Hematopoietic multipotent progenitor cell treated with erythropoietin and hydrocortisone succinate and interleukin-3 and kit ligand, for 6 days (in vitro differentiated cells): ENCODE results near the gene RBMS2.

ENCODE experiments used
- DNase-seq: peaks from one replicate; pipeline ENCODE4 v3.0.0-alpha.2; 2015

The RBMS2 gene

DNA sequence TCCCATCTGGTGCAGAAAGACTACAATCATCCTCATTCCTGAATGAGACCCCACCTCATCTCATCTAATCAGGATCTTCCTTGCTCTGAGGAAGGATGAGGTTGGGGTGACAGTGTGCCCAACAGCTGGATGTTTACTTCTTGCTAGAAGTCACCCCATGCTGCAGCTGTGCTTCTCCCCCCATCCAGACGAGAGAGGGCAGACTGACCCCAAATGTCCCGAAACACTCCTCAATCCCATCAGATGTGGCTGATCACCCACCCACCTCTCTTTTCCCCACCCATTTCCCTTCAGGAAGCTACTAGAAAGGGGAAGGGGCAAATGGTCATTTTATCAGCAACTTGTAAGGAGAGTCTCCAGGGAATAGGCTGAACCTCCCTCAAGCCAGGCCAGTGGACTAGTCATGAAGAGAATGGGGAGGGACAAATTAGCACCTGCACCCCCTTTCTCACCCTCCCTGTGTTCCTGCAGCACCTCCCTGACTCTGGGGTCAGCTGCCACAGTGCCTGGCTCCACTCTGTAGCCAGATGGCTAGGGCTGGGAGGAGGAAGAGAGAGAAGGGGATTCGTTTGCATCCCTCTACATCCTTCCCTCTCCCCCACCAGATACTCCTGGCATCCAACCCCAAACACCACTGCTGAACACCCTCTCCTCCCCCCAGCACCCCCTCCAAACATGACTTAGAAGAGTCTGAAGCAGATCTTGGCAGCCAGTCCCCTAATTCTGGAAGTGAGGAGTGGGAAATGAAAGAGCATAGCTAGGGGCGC, 111.3 kb downstream of the RBMS2 start:
- no peak for DNase-seq

DNA sequence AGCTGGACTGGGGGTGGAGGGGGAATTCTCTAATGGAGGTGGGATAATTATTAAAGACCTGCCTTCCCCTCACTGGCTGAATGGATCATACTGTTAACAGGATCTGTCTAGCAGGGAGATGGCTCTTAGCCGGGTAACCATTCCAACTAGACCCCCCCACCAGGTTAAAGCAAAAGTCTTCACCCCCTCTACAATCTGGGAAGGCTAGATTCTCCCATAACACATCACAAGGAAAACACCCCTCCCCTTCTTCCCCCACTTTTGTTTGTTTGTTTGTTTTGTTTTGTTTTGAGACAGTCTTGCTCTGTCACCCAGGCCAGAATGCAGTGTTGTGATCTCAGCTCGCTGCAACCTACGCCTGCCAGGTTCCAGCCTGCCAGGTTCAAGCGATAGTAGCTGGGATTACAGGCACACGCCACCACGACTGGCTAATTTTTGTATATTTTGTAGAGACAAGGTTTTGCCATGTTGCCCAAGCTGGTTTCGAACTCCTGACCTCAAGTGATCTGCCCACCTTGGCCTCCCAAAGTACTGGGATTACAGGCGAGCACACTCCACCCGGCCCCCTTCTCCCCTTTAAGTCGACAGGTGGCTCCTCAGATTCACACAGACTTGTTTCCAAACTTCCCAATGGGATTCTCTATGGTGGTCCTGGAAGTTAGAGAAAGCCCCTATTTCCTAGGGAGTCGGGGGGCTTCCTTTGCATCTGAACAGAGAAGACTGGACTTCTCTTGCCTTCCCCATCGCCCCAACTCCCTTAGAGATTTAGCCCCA, 112.0 kb downstream of the RBMS2 start:
- DNase-seq: no peak

DNA sequence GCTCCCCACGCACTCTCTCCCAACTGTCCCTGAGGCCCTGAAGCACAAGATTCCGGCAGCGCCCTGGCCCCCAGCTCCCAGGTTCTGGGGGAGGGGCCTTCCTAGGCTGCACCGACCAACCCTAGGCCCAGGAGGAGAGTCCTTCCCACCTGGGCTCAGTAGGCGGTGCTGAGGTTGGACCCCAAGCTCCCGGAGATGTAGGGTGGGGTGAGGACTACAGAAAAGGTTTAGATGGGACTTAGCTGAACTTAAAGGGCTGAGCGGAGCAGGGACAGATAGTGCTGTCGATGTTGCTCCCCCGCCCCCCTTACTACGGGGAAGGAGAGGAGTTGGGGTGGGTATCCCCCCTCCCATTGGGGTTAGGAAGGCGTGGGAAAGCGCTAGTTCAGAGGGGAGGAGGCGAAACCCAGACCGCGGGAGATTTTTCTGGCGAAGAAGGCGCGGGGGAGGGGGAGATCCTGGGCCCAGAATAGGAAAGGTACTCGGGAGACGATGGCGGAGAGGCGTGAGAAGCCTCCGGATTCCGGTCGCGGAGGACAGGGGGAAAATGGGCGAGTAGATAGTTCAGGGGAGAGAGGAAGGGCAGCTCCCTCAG, 112.7 kb downstream of the RBMS2 start:
- peak; percentile 55 for DNase-seq

DNA sequence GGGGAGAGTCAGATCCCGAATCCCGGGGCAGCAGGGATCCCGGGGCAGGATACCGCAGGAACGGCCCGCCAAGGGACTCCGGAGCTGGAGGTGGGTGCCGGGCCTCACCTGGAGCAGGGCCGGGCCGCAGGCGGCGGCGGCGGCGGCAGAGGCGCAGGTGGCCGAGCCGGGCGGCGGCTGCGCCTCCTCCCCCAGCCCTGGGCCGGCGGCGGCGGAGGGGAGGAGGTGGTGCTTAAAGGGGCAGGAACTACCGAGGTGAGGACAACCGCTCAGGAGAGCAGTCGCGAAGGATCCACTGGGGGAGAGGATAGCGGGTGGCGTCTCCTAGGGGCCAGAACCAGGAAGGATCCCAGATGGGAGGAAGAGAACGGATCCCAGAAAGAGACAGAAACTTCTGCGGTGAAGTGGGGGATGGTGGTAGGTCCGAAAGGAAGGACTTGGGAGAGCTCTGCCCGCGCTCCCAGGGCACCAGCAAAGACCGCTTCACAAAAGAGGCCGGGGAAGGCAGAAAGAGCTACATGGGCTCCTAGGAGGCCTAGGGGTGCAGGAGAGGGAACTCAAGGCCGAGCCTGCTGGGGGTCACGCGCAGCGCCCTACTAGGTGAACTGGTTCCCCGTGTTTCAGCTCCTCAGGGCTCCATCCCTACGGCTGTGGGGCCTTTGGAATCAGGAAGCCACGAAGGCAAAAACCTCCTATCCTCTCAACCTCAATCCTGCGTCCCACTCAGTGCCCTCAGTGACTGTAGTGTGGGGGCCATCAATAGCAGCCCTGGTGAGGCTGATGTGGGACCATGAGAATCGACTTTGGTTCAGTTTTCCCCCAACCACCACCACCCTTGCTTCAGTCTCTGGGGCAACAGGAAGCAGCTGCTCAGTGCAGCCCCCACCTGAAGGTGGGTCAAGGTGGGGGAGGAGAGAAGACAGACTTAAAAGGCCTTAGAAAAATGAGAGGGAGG, 113.5 kb downstream of the RBMS2 start:
- peak; percentile 86 for DNase-seq

DNA sequence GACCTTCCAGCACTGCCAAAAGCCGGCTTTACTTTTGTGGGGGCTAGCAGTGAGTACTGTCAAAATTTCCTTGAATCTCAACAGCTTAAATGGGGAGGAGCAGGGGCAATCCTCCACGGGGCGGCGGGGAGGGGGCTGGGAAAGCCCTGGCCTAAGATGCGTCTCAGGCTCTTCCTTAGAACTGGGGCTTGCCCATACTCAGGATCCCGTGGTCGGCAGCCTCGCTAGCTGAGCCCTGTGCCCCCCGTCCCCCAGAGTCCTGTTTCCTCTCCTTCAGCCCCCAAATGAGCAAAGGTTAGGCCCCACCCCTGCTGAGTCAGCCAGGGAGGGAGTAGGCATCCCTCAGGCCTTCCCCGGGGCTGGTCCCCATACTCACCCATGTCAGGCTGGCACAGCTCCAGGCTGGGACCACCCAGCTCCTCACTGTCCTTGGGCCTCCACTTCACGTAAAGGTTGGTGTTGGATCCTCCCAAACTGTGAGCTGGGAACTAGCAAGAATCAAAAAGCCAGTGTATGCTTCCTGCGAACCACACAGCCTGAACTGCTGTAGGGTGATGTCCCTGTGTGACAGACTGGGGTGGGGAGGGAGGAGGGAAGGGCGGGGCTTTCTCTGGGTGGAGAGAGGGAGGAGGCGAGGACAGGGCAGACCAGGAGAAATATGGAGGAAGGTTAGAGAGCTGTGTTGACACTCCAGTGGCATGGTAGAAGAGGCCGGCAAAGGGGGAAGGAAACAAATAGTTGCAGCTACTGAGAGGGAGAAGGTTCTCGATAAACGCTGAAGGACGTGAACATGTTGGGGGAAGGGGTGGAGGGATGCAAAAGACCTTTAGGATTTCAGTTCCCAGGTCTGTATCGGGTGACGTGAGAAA, 114.4 kb downstream of the RBMS2 start:
- DNase-seq: peak; percentile 96

DNA sequence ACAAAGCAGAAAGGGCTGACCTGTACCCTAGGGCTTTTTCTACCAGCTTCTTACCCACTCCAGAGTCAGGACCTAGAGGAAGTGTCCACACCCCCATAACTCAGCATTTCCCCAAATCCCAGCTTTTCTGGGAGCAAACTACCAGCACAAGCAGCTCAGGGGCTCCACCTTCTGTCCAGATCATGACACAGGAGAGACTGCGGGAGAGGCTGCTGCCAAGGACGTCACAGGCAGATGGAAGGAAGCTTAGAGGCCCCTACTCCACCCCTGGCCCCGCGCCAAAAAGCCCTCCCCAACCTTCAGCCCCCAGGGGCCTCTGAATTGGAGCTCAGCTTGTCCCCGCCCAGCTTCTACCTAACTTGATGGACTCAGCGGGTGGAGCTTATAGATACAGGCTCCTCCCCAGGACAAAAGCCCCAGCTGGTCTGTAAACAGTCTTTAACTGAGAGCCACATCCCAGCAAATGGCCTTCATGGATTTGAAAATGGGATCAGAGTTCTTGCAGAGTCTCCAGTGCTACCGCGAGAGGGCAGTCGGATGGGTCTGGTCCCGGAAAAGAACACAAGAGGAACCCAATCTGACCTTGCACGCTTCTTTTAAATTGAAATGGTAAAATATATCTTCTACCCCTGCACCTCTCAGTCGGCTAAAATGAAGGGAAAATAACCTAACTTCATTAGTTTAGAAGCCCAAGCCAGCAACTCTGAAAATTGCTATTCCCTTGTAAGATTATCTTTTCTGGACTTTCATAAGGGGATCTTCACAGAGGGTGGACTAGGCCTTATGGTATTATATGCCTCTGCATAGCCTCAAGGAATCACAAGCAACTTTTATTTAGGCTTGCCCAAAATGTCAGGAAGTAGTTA, 115.3 kb downstream of the RBMS2 start:
- peak; percentile 100 for DNase-seq

DNA sequence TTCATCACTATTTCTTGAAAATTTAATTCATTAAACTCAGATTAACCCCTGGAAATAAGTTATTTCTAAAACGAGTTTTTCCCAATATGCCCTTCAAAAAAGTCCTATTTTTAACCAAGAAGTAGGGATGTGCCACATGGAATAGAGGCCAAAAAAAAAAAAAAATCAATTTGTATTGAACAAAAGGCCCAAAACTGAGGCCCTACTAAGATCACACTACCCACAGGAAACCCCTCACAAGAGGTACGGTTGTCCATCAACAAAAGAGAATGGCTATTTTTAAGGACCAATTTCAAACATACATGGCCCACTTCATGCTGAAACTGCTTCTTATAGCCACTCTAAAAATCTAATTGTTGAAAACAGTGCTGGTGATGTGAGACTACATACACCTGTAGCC, 116.0 kb downstream of the RBMS2 start:
- DNase-seq: no peak

DNA sequence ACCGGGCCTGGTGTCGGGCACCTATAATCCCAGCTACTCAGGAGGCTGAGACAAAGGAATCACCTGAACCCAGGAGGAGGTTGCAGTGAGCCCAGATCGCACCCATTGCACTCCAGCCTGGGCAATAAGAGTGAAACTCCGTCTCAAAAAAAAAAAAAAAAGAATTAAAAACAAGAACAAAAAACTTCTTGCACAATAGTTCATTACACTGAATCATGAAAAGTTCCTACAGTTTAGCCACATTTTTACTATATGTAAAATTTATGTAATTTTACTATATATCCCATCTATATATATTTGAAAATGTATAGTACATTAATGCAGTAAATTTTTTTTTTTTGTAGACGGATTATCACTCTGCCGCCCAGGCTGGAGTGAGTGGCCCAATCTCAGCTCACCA, 119.6 kb downstream of the RBMS2 start:
- no peak for DNase-seq

DNA sequence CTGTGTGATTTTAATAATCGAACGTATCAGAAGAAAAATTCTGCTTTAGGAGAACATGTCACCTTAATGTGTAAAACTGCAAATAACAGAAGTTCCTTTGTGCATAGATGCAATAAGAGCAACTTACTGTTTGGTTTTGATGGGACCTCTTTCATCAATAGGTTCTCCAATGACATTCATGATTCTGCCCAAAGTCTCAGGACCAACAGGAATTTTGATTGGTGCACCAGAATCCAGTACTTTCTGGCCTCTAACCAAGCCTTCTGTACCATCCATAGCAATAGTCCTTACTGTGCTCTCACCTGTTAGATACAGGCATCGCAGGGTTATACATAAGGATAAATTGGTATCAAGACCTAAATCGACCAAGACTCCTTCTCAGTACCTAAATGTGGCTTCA, 123.0 kb downstream of the RBMS2 start:
- DNase-seq: peak; percentile 36

DNA sequence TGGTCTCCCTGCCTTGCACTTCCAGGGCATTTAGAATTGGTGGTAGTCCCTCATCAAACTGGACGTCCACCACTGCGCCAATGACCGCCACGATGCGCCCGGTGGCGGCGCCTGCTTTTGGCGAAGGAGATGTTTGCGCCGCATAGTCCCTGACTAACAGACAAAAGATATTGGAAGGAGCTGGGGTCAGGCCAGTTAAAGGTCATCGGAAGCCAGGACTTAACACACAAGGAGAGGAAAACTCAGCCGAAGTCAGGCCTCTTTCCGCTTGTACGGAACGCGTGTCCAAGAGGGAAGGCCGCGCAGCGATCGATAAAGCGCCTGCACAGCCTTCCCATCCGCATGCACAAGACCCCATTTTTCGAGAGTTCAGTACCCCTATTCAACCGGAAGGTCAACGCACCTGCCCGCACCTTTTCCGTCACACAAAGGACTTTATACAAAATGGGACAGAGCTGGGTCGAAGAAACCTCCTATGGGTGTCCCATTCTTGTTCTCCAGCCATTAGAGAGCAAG, 123.6 kb downstream of the RBMS2 start:
- DNase-seq: peak; percentile 39
